ENCODE data around the gene PIK3R5.

DNA sequence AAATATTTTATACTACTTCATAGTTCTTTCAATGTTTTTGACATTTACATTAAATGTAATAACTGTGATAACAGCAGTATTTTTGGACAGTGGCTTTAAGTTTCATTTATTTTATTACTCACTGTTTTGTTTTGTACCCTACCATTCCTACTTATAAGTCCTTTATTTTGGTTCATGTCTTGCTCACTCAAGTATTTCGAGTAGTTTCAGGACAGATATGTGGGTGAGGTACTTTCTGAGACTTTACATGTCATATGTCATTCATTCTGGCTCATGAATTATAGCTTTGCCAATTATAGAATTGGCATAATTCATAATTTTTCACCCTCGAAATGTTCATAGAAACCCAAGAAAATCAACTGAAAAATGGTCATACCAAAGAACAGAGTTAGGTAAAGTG is 44.4 kb downstream of the PIK3R5 start:
- TF ChIP-seq POLR2AphosphoS5 (IDR thresholded peaks at IDR 0.05) = no peak
- TF ChIP-seq, protein P1, sequence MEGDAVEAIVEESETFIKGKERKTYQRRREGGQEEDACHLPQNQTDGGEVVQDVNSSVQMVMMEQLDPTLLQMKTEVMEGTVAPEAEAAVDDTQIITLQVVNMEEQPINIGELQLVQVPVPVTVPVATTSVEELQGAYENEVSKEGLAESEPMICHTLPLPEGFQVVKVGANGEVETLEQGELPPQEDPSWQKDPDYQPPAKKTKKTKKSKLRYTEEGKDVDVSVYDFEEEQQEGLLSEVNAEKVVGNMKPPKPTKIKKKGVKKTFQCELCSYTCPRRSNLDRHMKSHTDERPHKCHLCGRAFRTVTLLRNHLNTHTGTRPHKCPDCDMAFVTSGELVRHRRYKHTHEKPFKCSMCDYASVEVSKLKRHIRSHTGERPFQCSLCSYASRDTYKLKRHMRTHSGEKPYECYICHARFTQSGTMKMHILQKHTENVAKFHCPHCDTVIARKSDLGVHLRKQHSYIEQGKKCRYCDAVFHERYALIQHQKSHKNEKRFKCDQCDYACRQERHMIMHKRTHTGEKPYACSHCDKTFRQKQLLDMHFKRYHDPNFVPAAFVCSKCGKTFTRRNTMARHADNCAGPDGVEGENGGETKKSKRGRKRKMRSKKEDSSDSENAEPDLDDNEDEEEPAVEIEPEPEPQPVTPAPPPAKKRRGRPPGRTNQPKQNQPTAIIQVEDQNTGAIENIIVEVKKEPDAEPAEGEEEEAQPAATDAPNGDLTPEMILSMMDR (IDR thresholded peaks at IDR 0.05) = no peak
